GM21390 (cell line): Measurements from ENCODE around the gene EXOC3L2.
A peak's percentile ranks its signal among the peaks of the same experiment; 100 is the strongest.

ENCODE experiments used
- ATAC-seq: cut with Tn5 transposase; IDR thresholded peaks from one replicate; pipeline ENCODE4 v1.9.1; 2021; ENCODE audit not compliant: unreplicated experiment

The EXOC3L2 gene

DNA sequence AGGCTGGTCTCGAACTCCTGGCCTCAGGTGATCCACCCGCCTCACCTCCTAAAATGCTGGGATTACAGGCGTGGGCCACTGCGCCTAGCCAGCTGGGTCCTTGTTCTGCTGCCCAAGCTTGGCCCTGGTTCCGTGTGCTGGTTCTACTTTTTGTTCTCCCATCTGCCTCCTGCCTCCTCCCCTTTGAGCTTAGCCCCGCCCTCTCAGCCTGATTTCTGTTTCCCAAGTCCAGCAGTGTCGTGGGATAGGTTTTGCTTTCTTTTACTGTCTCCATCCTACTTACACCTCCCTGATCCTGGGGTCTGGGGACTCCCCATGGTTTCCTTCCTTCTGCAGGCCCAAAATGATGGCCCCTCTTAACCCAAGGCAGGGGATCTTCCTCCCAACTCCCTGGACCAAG, 64.3 kb downstream of the EXOC3L2 start:
- ATAC-seq: no peak

DNA sequence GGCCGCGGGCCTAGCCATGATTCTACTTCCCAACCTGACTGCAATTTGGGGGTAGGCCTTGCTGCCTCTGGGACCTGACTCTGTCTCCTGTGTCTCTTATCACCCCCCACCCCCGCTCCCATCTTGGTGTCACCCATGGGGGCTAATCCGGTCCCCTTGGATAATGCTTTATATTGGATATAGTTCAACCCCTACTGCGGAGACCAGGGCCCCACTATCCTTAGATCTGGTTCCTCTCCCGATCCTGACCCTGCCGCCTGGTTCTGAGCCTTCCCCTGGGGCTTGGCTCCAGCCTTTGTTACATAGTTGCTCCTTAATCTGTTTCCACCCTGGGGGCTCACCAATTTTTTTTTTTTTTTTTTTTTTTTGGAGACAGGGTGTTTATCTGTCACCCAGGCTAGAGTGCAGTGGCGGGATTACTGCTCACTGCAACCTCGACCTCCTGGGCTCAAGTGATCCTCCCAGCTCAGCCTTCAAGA, 65.3 kb downstream of the EXOC3L2 start:
- ATAC-seq: no peak

DNA sequence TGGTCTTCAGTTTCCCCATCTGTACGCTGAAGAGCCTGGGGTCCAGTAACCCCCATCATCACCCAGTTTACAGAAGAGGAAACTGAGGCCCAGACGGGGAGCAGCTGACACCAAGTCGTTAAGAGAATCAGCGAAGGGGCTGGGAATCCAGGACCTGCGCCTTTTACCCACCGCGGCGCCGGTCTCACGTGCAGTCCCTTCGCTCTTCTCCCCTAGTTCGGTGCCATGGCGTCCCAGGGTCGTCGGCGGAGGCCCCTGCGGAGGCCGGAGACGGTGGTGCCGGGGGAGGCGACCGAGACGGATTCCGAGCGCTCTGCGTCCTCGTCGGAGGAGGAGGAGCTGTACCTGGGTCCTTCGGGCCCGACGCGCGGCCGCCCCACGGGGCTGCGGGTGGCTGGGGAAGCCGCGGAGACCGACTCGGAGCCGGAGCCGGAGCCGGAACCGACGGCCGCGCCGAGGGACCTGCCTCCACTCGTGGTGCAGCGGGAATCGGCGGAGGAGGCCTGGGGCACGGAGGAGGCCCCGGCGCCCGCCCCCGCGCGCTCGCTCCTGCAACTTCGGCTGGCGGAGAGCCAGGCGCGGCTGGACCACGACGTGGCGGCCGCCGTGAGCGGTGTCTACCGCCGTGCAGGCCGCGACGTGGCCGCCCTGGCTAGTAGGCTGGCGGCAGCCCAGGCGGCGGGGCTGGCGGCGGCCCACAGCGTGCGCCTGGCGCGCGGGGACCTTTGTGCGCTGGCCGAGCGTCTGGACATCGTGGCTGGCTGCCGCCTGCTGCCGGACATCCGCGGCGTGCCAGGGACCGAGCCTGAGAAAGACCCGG, 65.9 kb downstream of the EXOC3L2 start:
- no peak for ATAC-seq

DNA sequence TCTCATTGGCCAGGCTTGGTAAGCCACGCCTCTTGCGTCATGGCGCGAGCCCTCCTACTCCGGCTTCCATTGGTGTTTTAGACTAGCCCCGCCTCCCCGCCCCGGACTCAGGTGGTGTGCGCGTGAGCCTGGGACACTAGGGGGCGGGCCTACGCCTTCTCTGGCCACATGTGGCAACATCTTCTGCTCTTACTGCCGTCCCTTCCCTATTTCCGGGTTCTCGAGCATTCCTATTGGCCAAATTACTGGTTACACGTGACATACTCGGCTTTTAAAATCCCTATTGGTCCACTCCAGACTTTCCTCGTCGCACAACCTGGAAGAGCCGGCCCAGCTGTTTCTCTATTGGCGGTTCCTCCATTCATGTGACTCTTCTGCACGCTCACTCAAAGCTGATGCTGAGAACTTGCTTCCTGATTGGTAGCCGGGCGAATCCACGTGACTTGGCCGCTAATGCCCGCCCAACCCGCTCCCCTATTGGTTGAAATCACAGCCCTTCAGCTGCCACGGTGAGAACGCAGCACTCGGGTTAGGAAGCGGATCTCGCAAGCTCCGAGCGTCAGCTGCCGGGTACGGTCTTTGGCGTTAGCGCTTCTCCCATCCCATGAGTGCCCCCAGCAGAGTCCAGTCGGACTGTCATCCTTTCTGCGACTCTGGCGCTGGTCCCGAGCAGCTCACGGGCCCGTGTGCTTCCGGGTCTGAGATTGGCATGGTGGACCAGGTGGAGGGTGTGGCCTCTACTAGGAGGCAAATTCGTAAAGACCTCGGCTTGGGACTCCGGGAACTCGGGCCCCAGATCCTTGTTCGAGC, 66.7 kb downstream of the EXOC3L2 start, which contains the start of gene BLOC1S3:
BLOC1S3 (plus strand) TSS at position 523 of the 810 bp plus-strand sequence. CDS start 513 bp downstream, outside the sequence.
- ATAC-seq: peak; percentile 70

DNA sequence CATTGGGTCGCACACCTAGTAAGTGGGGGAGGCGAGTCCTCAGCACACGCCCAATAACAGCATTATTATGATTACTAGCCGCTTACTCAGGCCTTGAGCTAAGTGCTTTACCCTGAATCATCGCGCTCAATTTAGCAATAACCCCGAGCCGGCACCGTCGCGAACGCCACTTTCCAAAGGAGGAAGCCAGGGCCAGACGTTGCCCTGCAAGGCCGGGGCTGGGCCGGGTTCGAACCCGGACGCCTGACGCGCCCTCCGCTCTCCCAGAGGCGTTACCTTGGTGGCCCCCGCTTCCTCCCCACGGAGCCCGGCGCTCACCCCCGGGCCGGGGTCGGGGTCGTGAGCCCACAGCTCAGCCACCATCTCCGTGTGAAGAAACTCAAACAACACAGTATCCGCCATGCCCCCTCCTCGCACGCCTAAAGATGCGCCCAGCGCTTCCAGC, 67.4 kb downstream of the EXOC3L2 start, which contains the start of gene TRAPPC6A:
TRAPPC6A (minus strand) TSS at position 421 of the 445 bp plus-strand sequence; CDS start at position 402, 19 bp downstream.
- peak; percentile 17 for ATAC-seq

DNA sequence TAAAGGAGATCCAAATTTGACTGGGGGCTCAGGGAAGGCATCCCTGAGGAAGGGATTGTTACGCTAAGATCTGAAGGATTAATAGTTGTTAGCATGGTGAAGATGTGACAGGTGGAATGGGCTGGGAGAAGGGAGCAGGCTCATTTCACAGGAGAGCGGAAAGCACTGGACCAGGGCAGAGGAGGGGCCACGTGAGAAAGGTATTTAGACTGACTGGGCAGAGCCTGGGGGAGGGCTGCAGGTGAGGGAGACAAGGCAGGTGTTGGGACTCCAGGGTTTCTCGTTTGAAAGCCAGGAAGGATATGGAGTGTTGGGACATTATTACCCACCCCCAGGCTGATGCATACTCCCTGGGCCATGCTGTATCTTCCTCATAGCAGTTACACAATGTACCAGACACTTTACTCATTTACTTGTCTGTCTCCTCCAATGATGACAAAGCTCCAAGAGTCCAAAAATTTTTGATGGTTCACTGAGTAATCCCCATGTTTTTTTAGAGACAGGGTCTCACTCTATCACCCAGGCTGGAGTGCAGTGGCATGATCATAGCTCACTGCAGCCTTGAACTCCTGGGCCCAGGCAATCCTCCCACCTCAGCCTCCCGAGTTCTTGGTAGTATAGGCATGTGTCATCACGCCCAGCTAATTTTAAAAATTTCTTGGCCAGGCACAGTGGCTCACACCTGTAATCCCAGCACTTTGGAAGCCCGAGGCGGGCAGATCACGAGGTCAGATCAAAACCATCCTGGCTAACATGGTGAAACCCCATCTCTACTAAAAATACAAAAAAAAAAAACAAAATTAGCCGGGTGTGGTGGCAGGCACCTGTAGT, 69.5 kb downstream of the EXOC3L2 start:
- no peak for ATAC-seq

DNA sequence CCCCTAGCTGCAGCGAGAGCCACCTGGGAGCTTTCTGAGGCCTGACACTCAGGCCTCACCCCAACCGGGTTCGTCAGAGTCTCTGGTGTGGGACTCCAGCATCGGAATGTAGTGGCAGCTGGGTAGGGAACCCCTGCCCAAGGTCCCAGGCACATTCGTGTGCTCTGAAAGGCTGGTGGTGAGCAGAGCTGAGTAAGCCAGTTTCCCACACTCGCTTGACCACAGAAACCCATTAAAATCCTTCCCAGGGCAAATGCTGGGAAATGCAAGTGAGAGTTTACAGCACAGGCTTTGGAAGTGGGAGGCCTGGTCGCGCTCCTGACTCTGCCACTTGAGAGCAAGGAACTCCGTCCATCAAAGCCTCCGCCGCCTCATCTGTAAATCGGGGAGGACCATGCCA, 71.4 kb downstream of the EXOC3L2 start:
- no peak for ATAC-seq

DNA sequence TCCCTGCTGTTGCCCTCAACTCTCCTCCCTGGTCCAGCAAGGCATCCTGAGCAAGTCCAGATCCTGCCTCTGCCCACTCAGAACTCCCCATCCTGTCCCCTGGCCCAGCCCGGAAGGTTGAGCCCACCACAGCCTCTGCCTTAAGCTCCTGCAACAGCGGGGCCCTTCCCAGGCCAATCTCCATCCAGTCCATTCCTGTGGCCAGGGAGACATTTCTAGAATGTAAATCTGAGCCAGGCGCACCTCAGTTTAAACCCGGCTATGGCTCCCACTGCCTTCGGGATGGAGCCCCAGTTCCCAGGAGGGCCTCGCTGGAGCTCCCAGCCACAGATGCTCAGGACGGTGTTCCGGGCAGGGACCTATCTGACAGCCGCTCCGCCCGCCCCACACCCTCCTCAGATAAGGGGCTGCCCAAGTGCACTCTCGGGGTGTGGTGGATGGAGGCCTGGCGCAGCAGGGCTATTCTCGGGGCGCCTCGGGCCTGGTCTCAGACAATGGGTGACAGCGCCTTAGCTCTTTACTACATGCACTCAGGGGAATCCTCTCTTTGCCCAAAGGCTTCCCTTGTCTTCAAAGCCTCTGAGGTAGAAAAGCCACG, 72.5 kb downstream of the EXOC3L2 start:
- no peak for ATAC-seq

DNA sequence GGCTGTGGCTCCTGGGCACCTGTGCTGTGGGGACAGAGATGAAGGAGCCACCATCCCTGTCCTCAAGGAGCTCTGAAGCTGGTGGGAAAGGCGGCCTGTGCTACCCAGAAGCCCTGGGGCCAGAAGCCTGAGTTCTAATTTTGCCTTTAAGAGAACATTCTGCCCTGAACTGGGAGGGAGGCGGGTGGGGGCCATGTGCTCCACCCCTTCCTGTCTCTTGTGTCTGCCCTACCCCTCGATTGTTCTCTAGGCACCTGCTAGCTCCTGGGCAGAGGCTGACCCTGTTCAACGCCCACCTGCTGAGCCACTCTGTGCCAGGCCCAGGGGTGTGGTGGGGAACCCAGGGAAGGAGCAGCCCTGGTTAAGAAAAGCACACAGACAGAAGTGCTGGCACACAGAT, 73.0 kb downstream of the EXOC3L2 start:
- ATAC-seq: no peak

DNA sequence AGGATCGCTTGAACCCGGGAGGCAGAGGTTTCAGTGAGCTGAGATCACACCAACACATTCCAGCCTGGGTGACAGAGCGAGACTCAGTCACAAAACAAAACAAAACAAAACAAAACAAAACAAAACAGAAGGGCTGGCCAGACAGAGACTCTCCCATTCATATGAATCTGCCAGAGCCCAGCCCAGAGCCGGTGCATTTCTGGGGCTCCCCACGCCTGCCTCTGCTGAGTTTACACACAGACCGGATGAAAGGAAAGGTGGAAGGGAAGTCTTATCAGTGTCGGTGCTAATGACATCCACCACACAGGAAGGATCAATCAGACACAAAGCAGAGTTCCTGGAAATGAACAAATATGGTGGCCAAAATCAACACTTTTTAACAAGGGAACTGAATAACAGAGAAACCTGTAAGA, 74.0 kb downstream of the EXOC3L2 start:
- no peak for ATAC-seq

DNA sequence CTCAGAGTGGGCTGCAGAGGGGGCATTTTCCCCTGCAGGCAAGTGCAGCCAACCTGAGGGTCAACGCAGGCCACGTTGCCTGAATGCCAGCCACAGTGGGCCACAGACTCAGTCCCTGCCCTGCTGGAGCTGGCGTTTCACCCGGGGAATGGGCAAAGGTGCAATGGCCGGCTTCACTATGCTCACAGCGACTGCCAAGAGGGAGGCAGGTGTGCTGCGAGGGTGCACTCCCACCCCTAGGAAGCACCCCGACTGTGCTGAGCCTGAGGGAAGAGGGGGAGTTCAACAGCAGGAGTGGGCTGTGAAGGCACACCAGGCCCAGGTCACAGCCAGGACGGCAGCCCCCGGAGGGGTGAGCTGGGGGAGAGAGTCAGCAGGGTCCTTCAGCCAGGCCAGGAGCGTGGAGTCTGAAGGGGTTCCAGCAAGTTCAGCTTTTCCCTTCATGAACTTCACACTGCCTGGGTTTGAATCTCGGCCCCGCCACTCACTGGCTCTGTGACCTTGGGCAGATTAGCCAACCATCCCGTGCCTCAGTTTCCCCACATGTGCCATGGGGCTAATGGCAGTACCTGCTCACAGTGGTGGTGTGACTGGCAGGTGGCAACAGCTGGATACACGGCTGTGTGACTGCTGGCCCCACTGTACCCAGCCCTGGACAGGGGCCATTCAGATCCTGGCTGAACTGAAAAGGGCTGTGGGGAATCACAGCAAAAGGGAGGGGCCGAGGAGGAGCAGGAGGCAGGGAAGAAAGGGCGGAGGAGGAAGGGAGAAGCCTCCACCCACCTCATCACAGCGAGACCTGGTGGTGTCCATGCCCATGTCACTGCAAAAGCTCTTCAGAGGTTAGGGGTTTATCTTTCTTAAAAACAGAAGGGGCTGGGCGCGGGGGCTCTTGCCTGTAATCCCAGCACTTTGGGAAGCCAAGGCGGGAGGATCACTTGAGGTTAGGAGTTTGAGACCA, 74.8 kb downstream of the EXOC3L2 start:
- ATAC-seq: no peak

DNA sequence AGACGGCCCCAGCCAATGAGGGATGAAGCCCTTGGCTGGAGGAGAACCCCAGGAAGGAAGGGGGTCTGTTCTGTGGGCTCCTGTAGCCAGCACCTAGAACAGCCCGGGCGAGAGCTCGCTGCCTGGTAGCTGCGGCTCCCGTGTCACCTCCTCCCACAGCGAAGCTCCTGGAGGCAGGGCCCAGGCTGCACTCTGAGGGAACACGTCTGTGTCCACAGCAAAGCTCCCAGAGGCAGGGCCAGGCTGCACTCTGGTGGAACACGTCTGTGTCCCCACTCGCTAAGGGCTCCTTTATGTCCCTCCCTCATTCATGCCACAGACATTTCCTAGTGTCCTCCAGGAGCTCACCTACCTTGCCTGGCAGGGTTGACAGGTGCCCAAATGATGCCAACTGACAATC, 75.6 kb downstream of the EXOC3L2 start:
- no peak for ATAC-seq

DNA sequence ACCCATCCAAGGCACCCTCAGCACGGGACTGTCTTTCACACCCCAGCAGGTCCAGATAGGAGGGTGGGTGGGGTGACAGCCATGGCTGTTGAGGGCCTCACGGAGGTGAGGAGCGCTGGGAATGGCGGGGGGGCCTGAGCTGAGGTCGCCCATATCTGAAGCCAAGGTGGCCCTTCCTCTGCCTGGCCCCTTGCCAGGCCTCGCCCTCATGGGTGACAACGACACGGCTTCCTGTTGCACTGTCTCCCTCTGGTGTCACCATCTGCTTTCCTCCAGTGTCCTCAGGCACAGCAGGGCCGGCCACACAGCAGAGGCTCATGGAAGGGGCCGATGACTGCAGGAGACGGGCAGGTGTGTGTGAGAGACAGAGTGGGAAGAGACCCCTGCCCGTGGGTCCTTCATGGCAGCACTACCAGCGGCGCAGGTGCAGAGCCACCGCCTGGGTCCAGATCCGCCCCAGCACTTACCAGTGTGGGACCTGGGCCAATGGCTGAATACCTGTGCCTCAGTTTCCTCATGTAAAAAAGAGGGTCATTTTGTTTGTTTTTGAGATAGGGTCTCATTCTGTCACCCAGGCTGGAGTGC, 76.3 kb downstream of the EXOC3L2 start:
- ATAC-seq: no peak

DNA sequence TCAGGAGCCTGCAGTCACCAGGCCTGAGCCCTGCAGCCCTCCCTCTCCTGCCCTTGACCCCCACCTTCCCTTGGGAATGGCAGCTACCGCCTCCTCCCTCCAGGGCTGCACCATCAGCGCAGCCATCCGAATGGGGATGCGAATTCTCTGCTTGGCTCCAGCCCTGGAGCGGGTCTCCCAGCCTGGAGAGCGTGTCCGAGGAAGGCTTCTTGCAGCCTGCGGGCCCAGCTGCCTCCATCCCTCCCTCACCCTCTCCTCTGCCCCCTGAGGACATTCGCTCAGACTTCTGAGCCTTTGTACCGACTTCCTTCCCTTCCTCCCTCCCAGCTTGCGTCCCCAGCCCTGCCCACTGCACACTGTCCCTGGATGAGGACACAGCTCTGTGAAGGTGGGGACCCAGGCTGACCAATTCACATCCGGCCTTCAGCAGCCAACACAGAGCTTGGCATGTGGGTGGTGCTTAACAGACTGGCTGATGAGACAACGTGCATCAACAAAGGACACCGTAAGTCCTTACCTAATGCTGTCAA, 78.4 kb downstream of the EXOC3L2 start:
- ATAC-seq: no peak

DNA sequence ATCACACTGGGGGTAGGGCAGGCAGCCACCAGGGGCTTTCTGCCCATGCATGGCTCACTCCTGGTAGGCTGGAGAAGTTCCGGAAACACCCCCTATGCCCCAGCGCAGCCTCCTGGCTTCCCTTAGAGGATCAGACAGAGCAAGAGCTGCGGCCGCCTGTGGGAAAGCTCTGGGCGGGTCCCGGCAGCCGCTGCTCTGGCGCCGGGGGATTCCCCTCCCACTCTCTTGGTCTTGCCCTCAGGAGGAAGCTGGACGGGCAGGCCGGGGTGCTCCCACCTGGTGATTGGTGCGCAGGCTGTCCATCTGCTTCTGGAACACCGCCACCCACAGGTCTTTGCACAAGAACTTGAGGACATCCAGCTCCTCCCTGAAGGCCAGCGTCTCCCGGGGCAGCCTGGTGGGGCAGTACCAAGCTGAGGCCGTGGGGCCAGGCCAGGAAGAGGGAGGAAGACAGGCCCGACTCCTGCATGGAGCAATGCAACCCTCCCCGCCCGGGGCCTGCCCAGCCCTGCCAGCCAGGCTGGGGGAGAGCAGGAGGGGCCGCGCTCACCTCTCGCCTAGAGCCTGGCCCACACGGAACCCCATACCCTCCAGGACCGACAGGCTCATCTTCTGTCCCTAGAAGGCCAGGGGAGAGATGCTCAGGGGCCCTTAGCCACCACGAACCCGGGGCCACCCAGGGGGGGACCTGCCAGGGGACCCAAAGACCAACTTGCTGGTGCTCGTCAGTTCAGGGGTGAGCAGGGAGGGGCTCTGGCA, 80.5 kb downstream of the EXOC3L2 start:
- peak; percentile 77 for ATAC-seq

DNA sequence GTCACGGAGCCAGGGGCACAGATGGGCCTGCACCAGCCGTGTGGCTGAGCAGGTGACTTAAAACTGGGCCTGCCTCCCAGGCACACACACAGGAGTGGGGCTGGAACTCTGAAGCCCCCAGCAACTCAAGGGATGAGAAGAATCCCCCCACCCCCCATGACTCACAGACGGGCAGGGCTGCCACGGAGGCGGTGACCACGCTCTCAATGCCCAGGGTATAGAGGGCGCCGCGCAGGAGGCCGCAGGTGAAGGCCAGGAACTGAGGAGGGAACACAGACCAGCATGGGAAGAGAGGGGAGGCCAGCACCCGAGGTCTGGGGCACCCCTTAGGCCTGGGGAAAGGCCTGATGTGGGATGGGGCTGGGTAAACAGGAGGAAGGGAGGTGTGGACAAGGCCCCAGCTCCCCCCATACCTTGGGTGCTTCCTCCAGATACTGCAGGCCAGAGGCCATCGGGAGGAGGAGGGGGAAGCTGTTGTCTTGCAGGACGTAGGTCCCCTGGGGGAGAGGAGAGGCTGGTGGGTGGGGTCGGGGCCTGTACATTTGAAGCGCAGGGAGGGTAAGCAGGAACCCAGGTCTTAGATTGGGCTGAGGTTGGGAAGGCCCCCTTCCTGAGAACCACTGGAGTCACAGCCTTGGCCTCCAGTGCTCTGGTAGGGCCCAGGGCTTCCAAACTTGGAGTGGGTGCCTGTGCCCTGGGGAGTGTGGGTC, 81.3 kb downstream of the EXOC3L2 start:
- no peak for ATAC-seq

DNA sequence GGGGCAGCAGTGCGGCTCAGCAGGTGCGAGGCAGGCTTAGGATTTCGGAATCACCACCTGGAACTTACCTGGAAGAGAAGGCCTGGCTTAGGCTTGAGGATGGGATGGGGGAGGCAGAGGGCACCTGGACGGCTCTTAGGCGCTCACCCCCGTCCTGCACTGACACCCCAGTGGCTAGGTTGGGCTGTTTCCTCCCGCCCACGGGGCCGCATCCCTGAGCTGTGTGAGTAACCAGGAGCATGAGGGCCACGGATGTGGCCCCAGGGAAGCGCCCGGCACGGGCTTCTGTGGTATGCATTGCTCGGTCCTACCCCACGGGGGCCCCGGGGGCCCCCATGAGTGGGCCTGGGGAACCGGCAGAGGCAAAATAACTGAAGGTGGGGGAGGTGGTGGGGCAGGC, 82.1 kb downstream of the EXOC3L2 start:
- ATAC-seq: no peak
